Stimulated activated CD8-positive, alpha-beta memory T cell treated with anti-CD3 and anti-CD28 coated beads, Interleukin-15, amount 100 ng/mL, for 4 hours (primary cell): ENCODE results near the gene RASAL2.
"Not testable (repeated sequence)": the region's sequence is repeated elsewhere in the genome, so short reads cannot be mapped to it uniquely, and the experiment has no call there.

Source experiments
- DNase-seq, 2 donors: peaks; one replicate each; pipeline ENCODE4 v3.0.0-alpha.2; 2020; ENCODE audit warnings: low read depth in 2 of 2

The RASAL2 gene

GRCh38 chr1:178237121-178237520 lies 143.2 kb downstream of the RASAL2 start:
- DNase-seq, result no peak

GRCh38 chr1:178238722-178239510 lies 145.0 kb downstream of the RASAL2 start:
- DNase-seq, result no peak

- DNase-seq, result no peak
Measured at GRCh38 chr1:178241057-178241456, 147.2 kb downstream of the RASAL2 start.

GRCh38 chr1:178241837-178242236 lies 147.9 kb downstream of the RASAL2 start:
- no peak for DNase-seq

- DNase-seq, result no peak
Measured at GRCh38 chr1:178243119-178243518, 149.2 kb downstream of the RASAL2 start.

GRCh38 chr1:178243890-178244289 lies 150.0 kb downstream of the RASAL2 start:
- DNase-seq, result no peak

GRCh38 chr1:178248284-178248683 lies 154.4 kb downstream of the RASAL2 start:
- DNase-seq, result not testable (repeated sequence)

- DNase-seq, result not testable (repeated sequence)
Measured at GRCh38 chr1:178253581-178253980, 159.7 kb downstream of the RASAL2 start.

- DNase-seq, result no peak
Measured at GRCh38 chr1:178254433-178254832, 160.5 kb downstream of the RASAL2 start.

GRCh38 chr1:178258536-178258935 lies 164.6 kb downstream of the RASAL2 start:
- DNase-seq, result no peak

- DNase-seq, result no peak
Measured at GRCh38 chr1:178262120-178262500, 168.2 kb downstream of the RASAL2 start.

GRCh38 chr1:178263341-178263740 lies 169.4 kb downstream of the RASAL2 start:
- no peak for DNase-seq

GRCh38 chr1:178266113-178266512 lies 172.2 kb downstream of the RASAL2 start:
- no peak for DNase-seq

GRCh38 chr1:178266619-178267066 lies 172.7 kb downstream of the RASAL2 start:
- DNase-seq, result no peak

- DNase-seq, result no peak
Measured at GRCh38 chr1:178267646-178268094, 173.8 kb downstream of the RASAL2 start.

- DNase-seq, result no peak
Measured at GRCh38 chr1:178271471-178271870, 177.6 kb downstream of the RASAL2 start.

GRCh38 chr1:178273707-178274410 lies 180.0 kb downstream of the RASAL2 start:
- no peak for DNase-seq

- no peak for DNase-seq
Measured at GRCh38 chr1:178275049-178275448, 181.1 kb downstream of the RASAL2 start.

- DNase-seq, result no peak
Measured at GRCh38 chr1:178275553-178275952, 181.6 kb downstream of the RASAL2 start.

GRCh38 chr1:178277793-178278530 lies 184.1 kb downstream of the RASAL2 start:
- no peak for DNase-seq

- DNase-seq, result no peak
Measured at GRCh38 chr1:178278916-178279686, 185.2 kb downstream of the RASAL2 start.

GRCh38 chr1:178282949-178283367 lies 189.1 kb downstream of the RASAL2 start:
- no peak for DNase-seq
